Measurements from ENCODE around the gene EPB41L2.

DNA sequence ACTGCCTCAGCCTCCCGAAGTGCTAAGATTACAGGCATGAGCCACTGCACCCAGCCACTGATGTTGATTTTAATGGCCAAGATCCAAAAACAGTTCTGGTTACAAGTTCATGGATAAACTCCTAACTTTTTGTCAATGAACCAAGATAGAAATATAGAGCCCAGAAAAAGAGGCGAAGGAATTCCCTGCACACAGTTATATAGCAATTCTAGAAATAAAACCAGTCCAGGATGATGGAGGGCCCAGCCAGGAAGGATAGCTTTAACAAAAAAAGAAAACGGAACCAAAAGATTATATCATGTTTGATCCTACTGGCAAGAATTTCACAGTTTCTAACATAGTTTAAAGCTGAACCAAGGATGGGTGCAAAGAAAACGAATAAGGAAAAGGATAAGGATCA lies 10.9 kb downstream of the EPB41L2 start:
- TF ChIP-seq, protein P1, sequence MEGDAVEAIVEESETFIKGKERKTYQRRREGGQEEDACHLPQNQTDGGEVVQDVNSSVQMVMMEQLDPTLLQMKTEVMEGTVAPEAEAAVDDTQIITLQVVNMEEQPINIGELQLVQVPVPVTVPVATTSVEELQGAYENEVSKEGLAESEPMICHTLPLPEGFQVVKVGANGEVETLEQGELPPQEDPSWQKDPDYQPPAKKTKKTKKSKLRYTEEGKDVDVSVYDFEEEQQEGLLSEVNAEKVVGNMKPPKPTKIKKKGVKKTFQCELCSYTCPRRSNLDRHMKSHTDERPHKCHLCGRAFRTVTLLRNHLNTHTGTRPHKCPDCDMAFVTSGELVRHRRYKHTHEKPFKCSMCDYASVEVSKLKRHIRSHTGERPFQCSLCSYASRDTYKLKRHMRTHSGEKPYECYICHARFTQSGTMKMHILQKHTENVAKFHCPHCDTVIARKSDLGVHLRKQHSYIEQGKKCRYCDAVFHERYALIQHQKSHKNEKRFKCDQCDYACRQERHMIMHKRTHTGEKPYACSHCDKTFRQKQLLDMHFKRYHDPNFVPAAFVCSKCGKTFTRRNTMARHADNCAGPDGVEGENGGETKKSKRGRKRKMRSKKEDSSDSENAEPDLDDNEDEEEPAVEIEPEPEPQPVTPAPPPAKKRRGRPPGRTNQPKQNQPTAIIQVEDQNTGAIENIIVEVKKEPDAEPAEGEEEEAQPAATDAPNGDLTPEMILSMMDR (IDR thresholded peaks at IDR 0.05) = no peak
- no peak for TF ChIP-seq EP300 (IDR thresholded peaks at IDR 0.05; ENCODE audit: low read depth)
